GM21576 (cell line): ENCODE data around the gene PTPRK.

Source experiments
- ATAC-seq: cut with Tn5 transposase; IDR thresholded peaks from one replicate; pipeline ENCODE4 v1.9.1; 2021; ENCODE audit warnings: mild to moderate bottlenecking, moderate library complexity; ENCODE audit not compliant: unreplicated experiment

PTPRK gene

DNA sequence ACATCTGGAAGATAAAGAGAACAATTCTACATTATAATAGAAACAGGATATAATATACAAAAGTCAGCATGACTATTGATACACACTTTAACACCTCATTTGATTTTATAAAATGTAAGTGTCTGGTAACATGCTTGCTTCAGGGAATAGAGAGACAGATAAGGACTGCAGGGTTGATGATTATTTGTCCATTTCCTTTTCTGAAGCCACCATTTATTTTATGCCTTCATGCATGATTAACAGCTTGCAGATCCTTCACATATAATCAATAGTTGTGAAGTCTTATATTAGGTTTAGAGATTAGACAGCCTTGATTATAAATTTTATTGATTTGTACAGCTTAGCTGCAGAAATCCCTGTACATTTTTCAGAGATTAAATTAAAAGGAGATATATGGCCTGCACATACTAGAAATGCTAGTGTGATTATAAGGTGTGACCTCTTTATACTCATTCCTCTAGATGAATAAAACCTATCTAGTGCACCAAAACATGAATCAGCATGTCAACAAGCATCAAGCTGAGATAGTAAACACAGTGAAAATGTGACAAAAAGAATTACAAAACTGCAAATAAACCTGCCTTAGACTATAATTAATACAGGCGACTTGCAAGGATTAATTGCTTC lies 420.7 kb downstream of the PTPRK start:
- no peak for ATAC-seq

DNA sequence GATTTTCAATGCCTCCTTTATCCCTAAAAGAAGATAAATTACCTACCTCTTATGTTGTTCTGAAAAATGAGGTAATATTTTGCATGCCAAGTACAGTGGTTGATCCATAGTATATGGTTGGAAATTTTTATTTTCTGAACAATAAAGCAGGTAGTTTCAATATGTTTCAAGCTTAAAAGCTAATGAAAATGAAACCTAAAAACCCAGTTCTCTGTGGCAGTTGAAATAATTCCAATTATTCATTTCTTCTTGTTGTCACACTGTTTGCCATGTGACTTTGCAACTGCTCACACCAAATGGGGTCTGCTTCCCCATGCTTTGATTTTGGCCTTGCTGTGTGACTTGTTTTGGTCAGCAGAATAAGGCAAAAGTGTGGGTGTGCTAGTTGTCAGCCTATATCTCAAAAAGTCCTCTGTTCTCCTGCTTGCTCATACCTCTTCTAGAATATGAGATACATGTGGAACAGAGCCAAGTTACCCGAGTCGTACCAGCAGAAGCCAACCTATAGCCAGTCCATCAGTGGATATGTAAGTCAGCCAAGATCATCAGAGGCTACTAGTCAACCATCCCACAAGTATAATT lies 422.3 kb downstream of the PTPRK start:
- ATAC-seq: no peak

DNA sequence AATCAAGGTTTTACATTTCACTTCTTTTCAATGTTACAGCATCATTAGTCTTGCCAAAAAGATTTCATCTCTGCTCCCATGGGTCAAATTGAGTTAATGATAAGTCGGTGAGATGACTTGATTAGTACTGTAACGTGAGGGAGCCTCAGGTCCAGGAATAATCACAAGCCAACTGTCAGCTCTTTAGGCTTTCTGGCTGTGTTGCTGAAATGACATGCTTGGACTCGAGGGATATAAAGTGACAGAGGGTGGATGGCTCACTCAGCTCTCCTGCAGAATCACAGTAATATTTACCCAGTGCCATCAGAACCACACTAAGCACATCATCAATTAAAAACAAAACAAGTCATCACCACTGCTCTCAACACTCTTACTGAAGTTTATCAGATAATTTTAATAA lies 423.4 kb downstream of the PTPRK start:
- ATAC-seq: no peak

DNA sequence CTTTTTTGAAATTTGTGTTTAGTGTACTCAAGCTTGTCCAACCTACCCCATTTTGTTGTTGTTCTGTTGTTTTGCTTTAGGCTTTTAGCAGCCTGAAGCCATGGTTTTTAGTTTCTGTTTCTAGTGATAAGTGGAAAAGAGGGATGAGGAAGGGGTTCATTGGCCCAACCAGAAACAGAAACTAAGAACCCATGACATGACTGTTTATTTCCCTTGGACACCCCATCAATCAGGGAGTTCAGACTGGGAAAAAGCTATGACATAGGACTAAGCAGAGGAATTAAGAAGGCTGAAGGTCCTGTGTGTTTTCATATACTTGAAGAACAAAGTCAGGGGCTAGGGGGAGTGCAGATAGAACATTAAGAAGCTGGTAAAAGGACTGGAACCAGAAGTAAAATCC lies 425.0 kb downstream of the PTPRK start:
- ATAC-seq: no peak

DNA sequence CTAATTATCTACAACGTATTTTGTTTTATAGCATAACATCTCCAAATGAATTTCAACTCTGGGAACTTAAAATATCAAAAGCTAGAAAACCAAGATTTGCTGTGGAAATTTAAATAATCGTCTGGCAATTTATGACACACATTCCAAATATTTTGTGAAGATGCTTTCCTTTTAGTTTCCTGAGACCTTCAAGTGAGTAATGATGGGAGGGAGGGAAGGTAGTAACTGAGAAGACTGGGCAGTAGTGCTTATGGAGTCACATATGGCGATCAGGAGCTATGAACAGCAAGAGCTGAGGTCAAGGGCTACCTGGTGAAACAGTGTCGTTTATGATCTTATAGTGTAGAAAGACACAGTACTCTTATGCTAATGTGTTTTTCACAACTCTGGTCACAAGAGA lies 441.4 kb downstream of the PTPRK start:
- ATAC-seq: no peak

DNA sequence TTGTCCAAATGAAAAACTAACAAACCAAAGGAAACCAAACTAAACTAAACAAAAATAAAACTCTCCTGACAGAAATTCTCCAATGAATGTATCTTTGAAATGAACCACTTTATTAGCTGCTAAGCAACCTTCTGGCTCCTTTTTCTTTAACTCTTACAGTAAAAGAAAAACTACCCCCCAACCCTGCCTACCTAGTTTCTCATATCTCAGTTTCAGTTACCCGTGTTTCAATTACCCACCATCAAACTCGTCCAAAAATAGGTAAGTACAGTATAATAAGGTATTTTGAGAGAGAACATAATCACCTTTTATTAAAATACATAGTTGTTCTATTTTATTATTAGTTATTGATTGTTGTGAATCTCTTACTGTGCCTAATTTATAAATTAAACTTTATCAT lies 442.1 kb downstream of the PTPRK start:
- ATAC-seq: no peak

DNA sequence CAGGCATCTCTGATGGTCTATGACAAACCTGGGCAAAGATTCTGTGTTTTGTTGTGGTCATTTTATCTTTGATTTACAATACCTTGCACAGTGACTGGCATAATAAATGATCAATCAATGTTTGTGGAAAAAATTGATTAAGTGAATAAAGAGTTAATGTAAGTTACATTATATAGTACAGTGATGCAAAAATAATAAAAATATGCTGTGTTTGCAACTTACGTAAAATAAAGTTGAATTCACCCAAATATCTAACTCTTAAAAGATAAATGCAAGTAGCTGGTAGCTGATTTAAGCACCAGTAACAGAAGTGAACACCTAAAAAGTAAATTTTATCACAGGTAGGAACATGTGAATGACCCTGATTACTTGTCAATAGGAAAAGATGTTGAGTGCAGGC lies 443.6 kb downstream of the PTPRK start:
- ATAC-seq: no peak

DNA sequence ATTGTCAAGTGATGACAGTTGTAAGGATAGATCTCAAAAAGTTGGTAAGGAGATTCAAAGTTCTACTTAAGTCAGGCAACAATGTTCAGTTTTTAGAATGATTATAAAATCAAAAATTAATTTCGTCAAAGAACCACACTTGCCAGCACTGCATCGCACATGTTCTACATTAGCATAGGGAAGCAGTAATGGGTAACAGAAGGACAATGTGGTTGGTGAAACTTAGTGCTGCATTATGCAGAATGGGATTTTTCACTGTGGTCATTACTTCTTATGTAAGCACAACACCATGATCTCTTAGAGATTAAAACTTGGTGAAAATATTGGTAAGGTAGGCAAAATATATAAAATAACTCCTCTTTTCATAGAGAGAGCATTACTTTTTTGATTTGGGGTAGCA lies 445.8 kb downstream of the PTPRK start:
- no peak for ATAC-seq

DNA sequence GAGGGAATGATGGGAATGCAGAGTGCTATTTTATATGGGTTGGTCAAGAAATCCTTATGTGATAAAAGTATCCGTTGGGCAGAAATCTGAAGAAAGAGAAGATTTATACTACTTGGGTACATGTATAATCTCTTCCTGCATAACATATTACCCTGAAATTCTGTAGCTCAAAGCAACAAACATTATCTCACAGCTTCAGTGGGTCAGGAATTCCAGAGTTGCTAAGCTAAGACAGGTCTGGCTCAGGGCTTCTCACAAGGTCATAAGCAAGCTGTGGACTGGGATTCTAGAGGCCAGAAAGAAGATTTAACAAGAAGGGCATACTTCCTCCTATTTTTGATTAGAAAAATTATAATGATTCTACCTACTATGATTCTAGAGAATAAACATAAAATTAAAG lies 447.0 kb downstream of the PTPRK start:
- ATAC-seq: no peak

DNA sequence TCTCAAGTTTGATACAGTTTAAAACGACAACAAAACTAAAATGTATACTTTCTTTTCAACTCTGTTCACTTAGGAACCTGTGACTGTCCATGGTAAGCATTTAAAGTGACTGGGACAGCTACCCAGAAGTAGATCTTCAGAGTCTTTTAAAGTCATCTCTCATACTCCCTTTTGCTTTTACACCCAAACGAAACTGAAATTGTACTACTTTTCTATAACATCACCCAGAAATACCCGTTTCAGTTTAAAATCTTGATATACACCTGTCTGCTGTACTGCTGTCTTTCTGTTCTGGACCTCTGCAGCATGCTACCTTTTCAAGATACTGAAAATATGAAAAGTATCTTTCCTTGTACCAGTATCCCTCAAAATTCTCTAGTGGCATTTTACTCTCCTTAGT lies 449.2 kb downstream of the PTPRK start:
- peak; percentile 62 for ATAC-seq

DNA sequence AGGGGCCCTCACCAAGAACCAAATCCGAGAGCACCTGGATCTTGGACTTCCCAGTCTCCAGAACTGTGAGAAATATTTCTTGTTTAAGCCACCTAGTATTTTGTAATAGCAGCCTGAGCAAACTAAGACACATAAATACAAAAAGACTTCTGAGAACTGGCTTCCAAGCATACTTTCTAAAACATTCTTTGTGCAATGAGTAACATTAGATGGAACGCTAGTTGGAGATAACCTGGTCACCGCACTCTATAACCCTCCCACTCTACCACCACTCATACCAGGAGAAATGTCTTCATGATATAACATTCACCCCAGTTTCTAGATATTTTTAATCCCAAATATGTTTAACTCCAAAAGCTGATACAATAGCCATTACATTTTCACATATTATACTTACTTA lies 450.0 kb downstream of the PTPRK start:
- ATAC-seq: no peak

DNA sequence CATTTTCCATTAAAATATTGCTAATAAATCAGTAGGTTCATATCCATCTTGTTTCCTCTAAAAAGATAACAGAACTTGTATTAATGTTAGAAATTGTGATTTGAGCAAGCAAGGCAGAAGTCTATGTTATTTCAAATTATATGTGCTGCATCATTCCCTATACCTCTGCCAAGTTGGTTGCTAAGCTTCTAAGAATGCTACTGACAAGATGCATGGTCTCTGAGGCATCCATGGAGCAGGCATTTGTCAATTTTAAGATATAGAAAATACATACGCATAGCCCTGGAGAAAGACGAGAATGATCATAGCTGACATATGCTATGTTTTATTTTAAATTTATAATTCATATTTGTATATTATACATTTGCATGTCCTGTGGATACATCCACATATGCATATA lies 451.2 kb downstream of the PTPRK start:
- no peak for ATAC-seq

DNA sequence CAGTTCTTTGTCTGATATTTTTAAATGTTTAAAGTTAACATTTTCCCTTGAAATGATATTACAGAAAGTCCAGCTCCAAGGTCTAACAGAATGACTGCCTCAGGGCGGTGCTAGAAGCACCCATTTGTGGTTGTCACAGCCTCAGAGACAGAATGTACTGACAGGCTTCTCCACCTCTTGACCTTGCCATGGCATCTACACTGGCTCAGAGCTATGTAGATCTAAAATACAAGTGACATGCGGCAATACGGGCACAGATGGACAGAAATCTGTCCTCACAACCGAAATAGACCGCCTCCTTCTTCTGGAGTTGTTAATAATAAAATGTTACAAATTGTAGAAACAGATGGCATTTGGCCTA lies 452.3 kb downstream of the PTPRK start:
- ATAC-seq: no peak

DNA sequence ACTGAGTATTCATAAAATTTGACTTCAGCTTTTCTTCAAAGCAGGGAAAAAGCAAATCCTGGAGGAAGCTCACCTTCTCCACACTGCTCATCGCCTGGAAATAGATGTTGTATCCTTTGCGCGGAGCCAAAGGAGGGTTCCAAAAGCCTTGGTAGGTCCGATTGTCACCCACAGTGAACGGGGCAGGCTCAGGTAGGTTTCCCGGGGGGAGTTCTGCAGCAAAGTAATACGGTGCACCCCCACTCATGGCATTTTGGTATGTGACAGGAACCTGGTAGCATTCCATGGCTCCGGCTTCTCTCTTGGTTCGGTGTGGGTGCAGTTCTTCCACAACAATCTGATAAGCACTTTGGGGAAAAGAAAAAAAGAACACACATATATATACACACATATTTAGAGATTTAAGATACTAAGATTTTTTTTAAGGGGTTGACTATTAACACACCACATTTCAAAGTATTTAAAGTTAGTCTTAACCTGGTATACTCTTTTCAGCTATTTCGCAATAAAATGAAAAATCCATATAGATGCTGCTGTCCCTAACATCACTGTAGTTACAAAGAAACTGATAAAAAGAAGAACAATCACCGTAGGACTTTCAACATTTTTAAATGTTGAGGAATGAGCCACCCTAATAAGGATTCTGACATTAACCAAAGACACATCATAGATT lies 452.8 kb downstream of the PTPRK start:
- no peak for ATAC-seq

DNA sequence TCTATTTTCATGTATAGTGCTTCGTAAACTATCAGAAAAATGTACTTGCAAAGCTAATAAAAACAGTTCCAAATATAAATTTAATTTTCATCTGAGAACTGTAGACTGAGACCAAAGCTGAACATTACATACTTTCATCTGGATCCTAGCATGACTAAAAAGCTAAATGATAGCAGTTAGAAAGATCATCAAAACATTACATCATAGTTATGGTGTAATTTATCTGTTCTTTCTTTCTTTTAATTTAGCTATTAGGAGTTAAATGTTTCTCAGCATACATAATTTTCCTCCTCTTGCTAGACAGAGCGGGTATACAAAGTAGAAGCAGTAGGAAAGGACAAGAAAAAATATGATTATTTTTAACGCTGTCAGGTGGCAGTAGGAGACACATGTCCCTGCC lies 455.3 kb downstream of the PTPRK start:
- ATAC-seq: no peak

DNA sequence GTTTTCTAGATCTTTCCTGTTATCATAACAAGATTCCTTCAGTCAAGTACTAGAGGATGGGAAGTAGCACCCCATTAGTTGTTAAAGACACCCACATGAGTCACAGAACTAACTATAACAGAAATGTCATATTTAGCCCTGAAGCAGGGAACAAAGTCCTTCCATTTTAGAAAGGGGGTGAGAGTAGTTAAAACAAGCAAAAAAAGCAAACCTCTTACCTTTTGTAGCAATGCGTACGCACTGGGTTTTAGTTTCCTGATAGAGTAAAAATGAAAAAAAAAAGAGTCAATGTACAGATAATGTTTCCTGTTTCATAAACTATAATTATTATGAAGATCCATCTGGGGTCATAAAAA lies 455.9 kb downstream of the PTPRK start:
- ATAC-seq: no peak

DNA sequence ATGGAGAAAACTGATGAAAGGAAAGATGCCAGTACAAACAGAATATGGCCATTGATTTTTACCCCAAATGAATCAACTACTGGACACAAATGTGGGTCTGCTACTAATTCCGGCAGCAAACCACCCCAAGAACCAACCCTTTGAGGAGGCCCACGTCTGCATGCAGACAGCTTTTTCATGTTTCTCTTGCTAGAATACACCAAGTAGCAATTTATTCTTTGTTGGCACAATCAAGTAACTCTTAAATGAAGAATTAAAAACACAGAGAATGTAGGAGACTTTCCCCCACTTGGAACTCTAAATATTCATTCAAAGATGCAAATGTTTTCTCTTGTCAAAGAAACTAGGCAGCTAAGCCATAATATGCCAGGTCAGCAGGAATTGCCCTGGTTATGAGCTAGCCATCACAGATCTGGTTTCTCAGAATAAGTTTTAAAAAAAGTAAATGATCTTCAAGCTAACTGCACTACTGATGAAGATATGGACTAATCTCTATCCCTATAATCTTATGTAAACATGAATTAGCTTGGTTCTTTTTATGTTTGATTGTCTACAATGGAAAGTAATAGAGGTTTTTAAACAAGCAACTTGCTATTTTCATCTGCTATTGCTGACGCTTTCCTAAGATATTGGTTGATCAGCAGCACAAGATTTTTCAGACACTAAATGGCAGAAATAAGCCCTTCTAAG lies 456.4 kb downstream of the PTPRK start:
- no peak for ATAC-seq

DNA sequence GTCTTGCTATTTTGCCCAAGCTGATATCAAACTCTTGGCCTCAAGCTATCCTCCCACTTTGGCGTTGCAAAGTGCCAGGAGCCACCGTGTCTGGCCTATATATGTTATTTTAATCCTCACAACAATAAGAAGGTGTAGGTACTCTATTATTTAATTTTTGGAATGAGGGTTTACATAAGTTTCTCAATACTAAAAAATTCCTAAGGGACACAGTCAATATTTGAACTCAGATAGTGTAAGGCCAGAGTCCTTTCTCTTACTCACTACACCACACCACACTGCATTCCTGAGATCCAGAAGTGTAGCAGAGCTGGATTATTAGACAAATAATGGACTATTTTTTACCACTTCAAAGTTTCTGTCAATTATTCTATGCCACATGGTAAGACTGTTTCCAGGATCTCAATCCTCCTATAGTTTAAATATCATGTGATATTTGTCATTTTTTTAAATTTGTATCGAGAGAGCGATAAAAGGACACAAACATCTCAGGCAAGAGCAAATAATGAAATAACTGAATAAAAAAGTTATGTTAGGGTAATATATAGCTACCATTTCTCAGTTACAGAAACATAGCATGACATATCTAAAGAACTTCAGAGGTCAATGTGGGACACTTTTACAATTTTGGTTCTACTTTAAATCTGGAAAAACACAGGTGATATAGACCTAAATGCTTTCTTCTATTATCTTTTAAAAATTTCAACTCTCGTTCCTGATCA lies 457.4 kb downstream of the PTPRK start:
- ATAC-seq: no peak

DNA sequence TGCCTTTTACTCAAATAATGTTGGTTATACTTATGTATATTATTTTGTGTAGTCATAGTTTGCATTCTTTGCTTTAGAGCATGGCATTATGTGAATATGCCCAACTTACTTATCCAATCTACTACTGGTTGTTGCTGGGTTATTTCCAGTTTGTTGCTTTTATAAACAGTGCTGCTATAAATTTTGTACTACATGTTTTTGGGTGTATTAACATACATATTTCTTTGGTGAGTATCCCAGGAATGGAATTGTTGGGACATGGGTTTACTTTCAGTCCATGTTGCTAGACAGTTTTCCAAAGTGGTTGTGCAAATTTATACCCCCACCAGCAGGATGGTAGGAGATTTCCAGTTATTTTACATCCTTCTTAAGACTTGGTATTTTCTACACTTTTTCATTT lies 462.5 kb downstream of the PTPRK start:
- ATAC-seq: no peak

DNA sequence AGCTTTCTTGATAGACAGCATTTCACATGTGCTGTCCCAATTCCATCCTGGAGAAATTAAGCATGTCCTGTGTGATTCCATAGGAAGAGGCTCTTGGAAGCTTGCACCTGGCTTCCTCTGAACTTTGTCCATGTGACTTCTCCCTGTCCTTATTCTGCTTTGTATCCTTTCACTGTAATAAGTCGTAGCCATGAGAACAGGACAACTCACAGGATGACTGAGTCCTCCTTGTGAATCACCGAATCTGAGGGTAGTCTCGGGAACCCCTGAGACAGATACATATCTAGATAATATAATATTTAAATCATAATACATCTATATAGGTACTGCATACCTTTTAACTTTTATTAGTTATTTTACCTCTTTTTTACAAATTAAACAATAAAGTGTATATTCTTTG lies 462.9 kb downstream of the PTPRK start:
- ATAC-seq: no peak

DNA sequence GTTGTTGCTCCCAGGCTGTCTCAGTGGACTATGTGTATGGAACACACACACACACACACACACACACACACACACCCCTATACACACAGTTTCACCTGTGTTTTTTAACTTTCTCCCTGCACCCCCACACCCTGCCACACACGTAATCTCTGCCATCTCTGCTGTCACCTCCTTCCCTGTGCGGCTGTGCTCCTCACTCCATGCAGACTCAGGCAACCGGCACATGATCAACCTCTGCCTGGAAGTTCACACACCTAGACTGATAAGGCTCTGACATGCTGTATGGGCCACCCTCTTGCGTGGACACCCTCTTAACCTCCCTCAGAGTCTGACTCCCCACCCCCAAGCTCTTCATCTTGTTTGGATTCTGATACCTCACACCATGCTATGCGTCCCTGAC lies 467.3 kb downstream of the PTPRK start:
- ATAC-seq: no peak

DNA sequence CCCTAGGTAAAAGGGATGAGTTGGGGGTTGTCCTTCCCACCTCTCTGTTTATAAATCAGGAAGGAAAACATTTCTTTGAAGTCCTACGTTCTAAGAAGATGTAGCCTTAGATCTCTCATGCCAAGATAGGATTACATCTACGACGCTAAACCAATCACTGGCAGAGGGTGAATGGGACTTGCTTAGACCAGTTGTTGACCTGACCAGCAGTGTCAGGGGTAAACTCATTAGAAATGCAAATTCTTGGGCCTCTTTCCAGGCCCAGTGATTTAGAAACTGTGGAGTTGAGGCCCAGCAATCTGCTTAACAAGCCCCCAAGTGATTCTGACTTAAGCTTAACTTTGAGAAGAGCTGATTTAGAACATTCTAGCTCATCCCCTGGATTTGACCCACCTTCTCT lies 472.4 kb downstream of the PTPRK start:
- ATAC-seq: no peak
